Fibroblast of the aortic adventitia (primary cell): Measurements from ENCODE around the gene C5AR1. TPM values are rescaled to one million over a fixed set of nuclear protein-coding genes. Genes with fewer than 3 reads are reported as not detected.

ENCODE experiments used
- DNase-seq: peaks from one replicate; pipeline ENCODE4 v3.0.0-alpha.2; 2010; ENCODE audit warnings: low read depth
- H3K4me3 ChIP-seq: 2 replicates; pipeline ENCODE4 v1.5.1; 2011; ENCODE audit warnings: low read depth, mild to moderate bottlenecking, control low read depth, low read length, moderate library complexity
- CTCF ChIP-seq: IDR thresholded peaks from 2 replicates; pipeline ENCODE4 v1.5.1; 2011; ENCODE audit warnings: mild to moderate bottlenecking, low read length, control low read depth, inconsistent platforms; ENCODE audit not compliant: insufficient read depth
- total RNA-seq: library from RNA; depleted of rRNA; stranded (reverse); fragments of >200 nt; gene quantifications from 2 replicates; pipeline ENCODE4 v1.2.3, GENCODE V29; 2012; ENCODE audit warnings: low replicate concordance

C5AR1 gene
- total RNA-seq, 1 donor = 0.09 TPM

- TF ChIP-seq CTCF = no peak
Measured at GRCh38 chr19:47352095-47352494, 42.4 kb downstream of the C5AR1 start.

GRCh38 chr19:47353307-47353712 lies 43.6 kb downstream of the C5AR1 start:
- DNase-seq = no peak
- H3K4me3 ChIP-seq = no peak overlapping the region
- TF ChIP-seq CTCF = no peak

More at GRCh38 chr19:47352095-47352494, 42.4 kb downstream of the C5AR1 start:
- H3K4me3 ChIP-seq = no peak overlapping the region
- DNase-seq = no peak

- no peak for TF ChIP-seq CTCF
Measured at GRCh38 chr19:47356900-47357299, 47.2 kb downstream of the C5AR1 start.

GRCh38 chr19:47357788-47358680 lies 48.4 kb downstream of the C5AR1 start:
- no peak for DNase-seq
- peak; percentile 6 for TF ChIP-seq CTCF
- no peak overlapping the region for H3K4me3 ChIP-seq

More at GRCh38 chr19:47356900-47357299, 47.2 kb downstream of the C5AR1 start:
- DNase-seq = no peak
- no peak overlapping the region for H3K4me3 ChIP-seq

GRCh38 chr19:47358936-47359335 lies 49.3 kb downstream of the C5AR1 start:
- no peak for TF ChIP-seq CTCF
- DNase-seq = no peak

GRCh38 chr19:47362321-47362720 lies 52.7 kb downstream of the C5AR1 start:
- H3K4me3 ChIP-seq = no peak overlapping the region
- TF ChIP-seq CTCF = no peak
- DNase-seq = no peak

More at GRCh38 chr19:47358936-47359335, 49.3 kb downstream of the C5AR1 start:
- no peak overlapping the region for H3K4me3 ChIP-seq
